ENCODE data around the gene CCDC6.

GRCh38 chr10:59792812-59793211 lies 113.5 kb downstream of the CCDC6 start:
- TF ChIP-seq CTCF (IDR thresholded peaks at IDR 0.05): no peak
- no peak for TF ChIP-seq POLR2A (IDR thresholded peaks at IDR 0.05)
